H1 (cell line): ENCODE measurements around the gene TECTB. TPM values are rescaled to one million over a fixed set of nuclear protein-coding genes. Genes with fewer than 3 reads are reported as not detected.

Experiments
- CTCF ChIA-PET: fragments of 300-600 bp; sonication (Branson Sonifier 250); formaldehyde crosslinking; loops from one replicate; lab custom pipeline; 2021; ENCODE audit not compliant: partially characterized antibody; lab: Charles Lee
- POLR2A ChIA-PET: fragments of 300-600 bp; sonication (Branson Sonifier 250); formaldehyde crosslinking; loops from one replicate; lab custom pipeline; 2021; ENCODE audit warnings: inconsistent platforms; ENCODE audit not compliant: partially characterized antibody; lab: Charles Lee
- DNase-seq, 2 experiments: peaks; one replicate each; pipeline versions ENCODE4 v3.0.0 to v3.0.0-alpha.2; 2010 to 2022; ENCODE audit warnings: low spot score in 2 of 2, low read depth in 1 of 2, mixed read lengths in 1 of 2
- FAIRE-seq: peaks from 2 replicates; lab custom pipeline; 2011; peaks lifted over from hg19 to GRCh38; lab: Jason Lieb, UNC
- H2AFZ ChIP-seq: 2 replicates; pipeline ENCODE4 v1.8.1; 2012; ENCODE audit warnings: low read length, inconsistent platforms
- H2AK5ac ChIP-seq: 2 replicates; pipeline ENCODE4 v1.6.1; 2013; ENCODE audit warnings: low read depth, low read length
- H2BK120ac ChIP-seq: replicated peaks from 2 replicates; pipeline ENCODE3; 2013; ENCODE audit warnings: low read depth, low read length, inconsistent platforms
- H2BK12ac ChIP-seq: 2 replicates; pipeline ENCODE4 v1.6.1; 2013; ENCODE audit warnings: low read depth, low read length
- H2BK15ac ChIP-seq: 2 replicates; pipeline ENCODE4 v1.6.1; 2013; ENCODE audit warnings: low read length
- H2BK20ac ChIP-seq: 2 replicates; pipeline ENCODE4 v1.6.1; 2013; ENCODE audit warnings: low read length
- H2BK5ac ChIP-seq: 2 replicates; pipeline ENCODE4 v1.6.1; 2013; ENCODE audit warnings: low read depth, low read length
- H3K14ac ChIP-seq: 2 replicates; pipeline ENCODE4 v1.6.1; 2013; ENCODE audit warnings: inconsistent platforms; ENCODE audit not compliant: insufficient read length
- H3K18ac ChIP-seq: 2 replicates; pipeline ENCODE4 v1.6.1; 2013; ENCODE audit warnings: low read length; ENCODE audit errors: extremely low read depth
- H3K23ac ChIP-seq: 2 replicates; pipeline ENCODE4 v1.6.1; 2013; ENCODE audit warnings: inconsistent platforms; ENCODE audit not compliant: insufficient read length
- H3K23me2 ChIP-seq: 2 replicates; pipeline ENCODE4 v1.6.1; 2013; ENCODE audit warnings: low read depth, low read length
- H3K27ac ChIP-seq: 2 replicates; pipeline ENCODE4 v1.6.1; 2011; ENCODE audit warnings: low read depth, low read length, inconsistent platforms
- H3K27me3 ChIP-seq, 4 experiments: replicated peaks in 1 of 4; 1 replicate in 1 of 4; 2 replicates in 3 of 4; pipeline versions ENCODE4 v1.6.1 to v1.8.1; 2011 to 2013; ENCODE audit warnings: low read length in 3 of 4, mild to moderate bottlenecking in 3 of 4, inconsistent platforms in 2 of 4, mixed read lengths in 2 of 4, moderate library complexity in 1 of 4; ENCODE audit not compliant: control insufficient read depth in 3 of 4, insufficient read depth in 3 of 4; ENCODE audit errors: extremely low read depth in 1 of 4
- H3K36me3 ChIP-seq, 4 experiments: 2 replicates each; pipeline versions ENCODE4 v1.6.1 to v1.8.1; 2011 to 2013; ENCODE audit warnings: mild to moderate bottlenecking in 4 of 4, low read length in 3 of 4, moderate library complexity in 2 of 4, control low read depth in 1 of 4, inconsistent platforms in 1 of 4; ENCODE audit not compliant: insufficient read depth in 4 of 4, control insufficient read depth in 2 of 4
- H3K4ac ChIP-seq: replicated peaks from 2 replicates; pipeline ENCODE3; 2013; ENCODE audit warnings: low read length, low read depth, mixed read lengths, inconsistent platforms; ENCODE audit not compliant: insufficient read length
- H3K4me1 ChIP-seq, 4 experiments: replicated peaks in 1 of 4; 1 replicate in 1 of 4; 2 replicates in 3 of 4; pipeline versions ENCODE4 v1.6.1 to v1.8.1; 2011 to 2013; ENCODE audit warnings: low read length in 3 of 4, inconsistent platforms in 2 of 4, mixed read lengths in 1 of 4; ENCODE audit not compliant: insufficient read depth in 4 of 4, control insufficient read depth in 3 of 4
- H3K4me2 ChIP-seq, 2 experiments: 2 replicates each; pipeline versions ENCODE4 v1.6.1 to v1.8.1; 2011 to 2013; ENCODE audit warnings: low read depth in 2 of 2, low read length in 2 of 2, control low read depth in 1 of 2, inconsistent platforms in 1 of 2, mild to moderate bottlenecking in 1 of 2; ENCODE audit not compliant: insufficient read depth in 1 of 2
- H3K4me3 ChIP-seq, 4 experiments: fragments of 200-600, 300-600 bp in 1 of 4; sonication (generic), shearing (Covaris generic), sonication (Bioruptor Twin) in 1 of 4; 2 replicates each; pipeline versions ENCODE4 v1.5.1 to v1.8.1; 2011 to 2016; ENCODE audit warnings: low read length in 4 of 4, low read depth in 3 of 4, control low read depth in 2 of 4, inconsistent platforms in 2 of 4, mild to moderate bottlenecking in 2 of 4, mixed read lengths in 1 of 4, moderate library complexity in 1 of 4; ENCODE audit not compliant: insufficient read depth in 2 of 4; ENCODE audit errors: extremely low read depth in 1 of 4
- H3K56ac ChIP-seq: replicated peaks from 2 replicates; pipeline ENCODE3; 2013; ENCODE audit warnings: low read depth, mild to moderate bottlenecking, mixed read lengths, low read length, inconsistent platforms; ENCODE audit not compliant: insufficient read length
- H3K79me1 ChIP-seq: 2 replicates; pipeline ENCODE4 v1.6.1; 2013; ENCODE audit warnings: low read depth, low read length, control low read depth
- H3K79me2 ChIP-seq, 2 experiments: 2 replicates each; pipeline versions ENCODE4 v1.6.1 to v1.8.1; 2012 to 2013; ENCODE audit warnings: low read length in 2 of 2, mild to moderate bottlenecking in 2 of 2, inconsistent platforms in 1 of 2; ENCODE audit not compliant: insufficient read depth in 2 of 2, control insufficient read depth in 1 of 2
- H3K9ac ChIP-seq, 4 experiments: replicated peaks in 1 of 4; 1 replicate in 1 of 4; 2 replicates in 3 of 4; pipeline versions ENCODE4 v1.6.1 to v1.8.1; 2011 to 2013; ENCODE audit warnings: low read depth in 3 of 4, low read length in 3 of 4, control low read depth in 2 of 4, mild to moderate bottlenecking in 2 of 4, moderate library complexity in 2 of 4, inconsistent platforms in 1 of 4; ENCODE audit errors: extremely low read depth in 1 of 4
- H3K9me3 ChIP-seq, 2 experiments: 2 replicates each; pipeline versions ENCODE4 v1.6.1 to v1.8.1; 2012 to 2013; ENCODE audit warnings: mild to moderate bottlenecking in 2 of 2, moderate library complexity in 2 of 2, control low read depth in 1 of 2, inconsistent platforms in 1 of 2, low read depth in 1 of 2, low read length in 1 of 2, mixed read lengths in 1 of 2; ENCODE audit not compliant: insufficient read depth in 2 of 2
- H4K20me1 ChIP-seq, 2 experiments: replicated peaks in 1 of 2; 2 replicates each; pipeline versions ENCODE3 to v1.8.1; 2011 to 2013; ENCODE audit warnings: inconsistent platforms in 2 of 2, low read length in 2 of 2, mild to moderate bottlenecking in 1 of 2; ENCODE audit not compliant: insufficient read depth in 2 of 2, control insufficient read depth in 1 of 2
- H4K5ac ChIP-seq: 2 replicates; pipeline ENCODE4 v1.6.1; 2013; ENCODE audit warnings: low read length, low read depth, mixed read lengths, inconsistent platforms; ENCODE audit not compliant: insufficient read length
- H4K8ac ChIP-seq: 2 replicates; pipeline ENCODE4 v1.8.0; 2013; ENCODE audit warnings: mild to moderate bottlenecking, moderate library complexity, low read length, inconsistent platforms; ENCODE audit not compliant: insufficient read depth; ENCODE audit errors: extremely low read depth
- H4K91ac ChIP-seq: replicated peaks from 2 replicates; pipeline ENCODE3; 2013; ENCODE audit warnings: low read length, mixed read lengths, inconsistent platforms; ENCODE audit not compliant: insufficient read length
- BRCA1 ChIP-seq: IDR thresholded peaks from 2 replicates; pipeline ENCODE4 v1.6.1; 2012; ENCODE audit warnings: low read depth, low read length, improper control_type of control experiment
- CHD2 ChIP-seq: IDR thresholded peaks from 2 replicates; pipeline ENCODE4 v1.6.1; 2012; ENCODE audit warnings: low read length, improper control_type of control experiment
- EZH2 ChIP-seq: fragments of 200-600 bp; sonication (generic); IDR thresholded peaks from 2 replicates; pipeline ENCODE4 v1.7.1; 2012; ENCODE audit warnings: low read depth, mild to moderate bottlenecking, moderate library complexity, low read length, inconsistent platforms; ENCODE audit not compliant: severe bottlenecking
- GABPA ChIP-seq: IDR thresholded peaks from 2 replicates; pipeline ENCODE4 v1.6.1; 2011; ENCODE audit warnings: mild to moderate bottlenecking, low read length, moderate library complexity, borderline replicate concordance; ENCODE audit not compliant: insufficient read depth
- HDAC6 ChIP-seq: IDR thresholded peaks from one replicate; pipeline ENCODE4 v1.7.1; 2012; ENCODE audit warnings: low read depth, mild to moderate bottlenecking, inconsistent platforms, low read length, moderate library complexity
- JUND ChIP-seq: IDR thresholded peaks from 2 replicates; pipeline ENCODE4 v1.6.1; 2011; ENCODE audit warnings: mild to moderate bottlenecking, improper control_type of control experiment, low read length
- KDM4A ChIP-seq: IDR thresholded peaks from one replicate; pipeline ENCODE4 v1.7.1; 2012; ENCODE audit warnings: low read depth, mild to moderate bottlenecking, moderate library complexity, low read length, inconsistent platforms; ENCODE audit not compliant: severe bottlenecking
- MAX ChIP-seq: IDR thresholded peaks from 2 replicates; pipeline ENCODE4 v1.6.1; 2012; ENCODE audit warnings: inconsistent platforms
- POLR2AphosphoS5 ChIP-seq: IDR thresholded peaks from 2 replicates; pipeline ENCODE4 v1.6.1; 2011; ENCODE audit warnings: low read depth, low read length
- POU5F1 ChIP-seq: IDR thresholded peaks from 2 replicates; pipeline ENCODE4 v1.6.1; 2011; ENCODE audit warnings: low read depth, mild to moderate bottlenecking, low read length, moderate library complexity
- RAD21 ChIP-seq, 2 experiments: IDR thresholded peaks in 1 of 2; conservative IDR thresholded peaks in 1 of 2; 2 replicates each; pipeline ENCODE4 v1.6.1; 2011; ENCODE audit warnings: low read depth in 2 of 2, low read length in 2 of 2, improper control_type of control experiment in 1 of 2, inconsistent platforms in 1 of 2, mild to moderate bottlenecking in 1 of 2, moderate library complexity in 1 of 2
- SIRT6 ChIP-seq: IDR thresholded peaks from one replicate; pipeline ENCODE4 v1.7.1; 2012; ENCODE audit warnings: low read length, inconsistent platforms
- SIX5 ChIP-seq: IDR thresholded peaks from 2 replicates; pipeline ENCODE4 v1.6.1; 2011; ENCODE audit warnings: mild to moderate bottlenecking, low read depth, low read length
- TEAD4 ChIP-seq: IDR thresholded peaks from 2 replicates; pipeline ENCODE4 v1.6.1; 2012; ENCODE audit warnings: low read depth, low read length, inconsistent platforms, mixed read lengths
- WGBS, 2 experiments: shearing (Covaris generic) in 1 of 2; methylation state at CpG; one replicate each; pipeline versions ENCODE4 v1.1.6 to v1.1.7; 2013 to 2015; ENCODE audit warnings: low lambda C conversion rate in 2 of 2, mixed read lengths in 2 of 2, inconsistent platforms in 1 of 2, low coverage in 1 of 2, missing lambda C conversion rate in 1 of 2; ENCODE audit not compliant: insufficient replicate concordance in 2 of 2, insufficient coverage in 1 of 2, insufficient read length in 1 of 2; ENCODE audit errors: extremely low coverage in 1 of 2, missing lambda C conversion rate in 1 of 2; 5-methylcytosine and 5-hydroxymethylcytosine counted together
- polyA plus RNA-seq, 7 experiments: library from polyadenylated mRNA; depleted of rRNA in 3 of 7; stranded (reverse) in 5 of 7; unstranded in 2 of 7; fragments of >200 nt in 5 of 7; fragments of 200-250 nt in 2 of 7; gene quantifications; 1 replicate in 5 of 7; 2 replicates in 1 of 7; 4 replicates in 1 of 7; pipeline versions ENCODE4 v1.2.1 to v1.2.3, GENCODE V29; 2011 to 2013; ENCODE audit warnings: missing spikeins in 2 of 7, mixed read lengths in 2 of 7
- total RNA-seq: library from RNA; stranded (reverse); fragmentation: NEBNext Ultra II Directional; extraction: Animal tissue kit (Norgen Biotek cat#: 25700); gene quantifications from 2 replicates; pipeline ENCODE4 v1.2.1, GENCODE V29; 2021

Gene TECTB
- total and polyA plus RNA-seq, 2 of the 8 experiments (the other 6 are each of a cell fraction or from before 2014, with no cell fraction given) = not detected

DNA sequence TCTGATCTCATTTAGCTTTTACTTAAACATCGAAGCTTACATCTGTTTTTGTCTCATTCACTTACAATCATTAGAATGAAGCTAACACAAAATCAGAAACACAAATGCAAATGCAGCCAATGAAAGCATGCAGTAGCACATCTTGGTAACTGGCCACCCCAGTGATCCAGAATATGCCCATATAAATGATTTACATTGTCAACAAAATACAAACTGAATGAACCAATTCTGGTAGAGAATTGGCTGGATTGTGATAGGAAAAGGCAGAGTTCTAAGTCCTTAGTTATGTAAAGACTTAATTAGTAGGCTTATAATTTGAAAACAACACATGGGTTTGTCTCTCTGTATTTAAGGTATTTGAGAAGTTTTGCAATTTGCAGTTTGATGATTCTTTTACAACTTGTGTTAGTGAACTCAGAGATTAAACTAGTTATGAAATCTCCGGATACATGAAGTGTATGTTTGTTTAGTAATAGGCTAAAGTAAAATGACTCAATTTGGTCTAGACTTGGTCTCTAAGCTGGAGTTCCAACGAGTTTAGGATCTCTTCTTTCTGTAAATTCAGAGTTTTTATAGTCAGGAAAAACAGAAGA, 21.2 kb downstream of the TECTB start:
- Histone ChIP-seq H3K18ac (no peak overlapping the region), H3K9me3 (no peaks in the 10 kb centered on the region), H4K8ac (no peak overlapping the region), H3K4me1 (peaks cover 0 to 3% (median under 1%) of the 10 kb centered on the region in 4 experiments; a peak in 2 of 7 replicates), H2BK5ac (no peak overlapping the region), H4K20me1 (no peaks in the 10 kb centered on the region), H2AFZ (no peak overlapping the region), H3K27ac (no peak overlapping the region), H3K27me3 (no peaks in the 10 kb centered on the region), H3K23me2 (peaks cover 2% of the 10 kb centered on the region; the same call in 1 of the 2 replicates), H2BK12ac (no peak overlapping the region), H3K14ac (no peak overlapping the region), H3K4me3 (no peak overlapping the region), H3K56ac (no peak overlapping the region), H3K4me2 (no peak overlapping the region), H3K23ac (no peak overlapping the region), H2BK15ac (no peak overlapping the region), H4K91ac (no peak overlapping the region), H3K4ac (no peak overlapping the region), H2BK20ac (no peak overlapping the region), H4K5ac (no peak overlapping the region), H3K9ac (no peak overlapping the region), H2AK5ac (no peak overlapping the region), H3K79me1 (no peaks in the 10 kb centered on the region), H2BK120ac (no peak overlapping the region), H3K79me2 (no peaks in the 10 kb centered on the region), H3K36me3 (no peaks in the 10 kb centered on the region)
- POLR2A ChIA-PET = no interaction called here
- CTCF ChIA-PET = interaction anchor here (0.6 to 2.6 kb wide), 2 partner anchors 9 to 152 kb away, joined by 3 to 8 read pairs; no protein-coding TSS in a partner anchor
- FAIRE-seq (no peak), DNase-seq (no peak)
- 85% methylated on average over 3 of the region's 3 CpGs; no CpG with 5 or more reads in 1 of the 2 experiments for WGBS, 2 experiments
- TF ChIP-seq JUND (no peak), BRCA1 (no peak), MAX (no peak), SIRT6 (no peak), EZH2 (no peak), SIX5 (no peak), CHD2 (no peak), TEAD4 (no peak), GABPA (no peak), POU5F1 (no peak), RAD21 (IDR thresholded peaks at IDR 0.05 in 1 of 2, conservative IDR thresholded peaks at IDR 0.05 in 1 of 2; ENCODE audit: low read depth in 2 of 2, low read length in 2 of 2) (no peak), POLR2AphosphoS5 (no peak), KDM4A (no peak), HDAC6 (no peak)
